NB4 (cell line): Measurements from ENCODE around the gene CDRT15.

Source experiments
- POLR2A ChIP-seq: IDR thresholded peaks from 2 replicates; pipeline ENCODE4 v1.6.1; 2011; ENCODE audit warnings: mild to moderate bottlenecking; ENCODE audit not compliant: insufficient read length; ENCODE audit errors: extremely low read depth
- TF ChIP-seq, protein P1 (sequence below): IDR thresholded peaks from one replicate; pipeline ENCODE4 v1.5.1; 2012; ENCODE audit warnings: low read depth, low read length

DNA sequence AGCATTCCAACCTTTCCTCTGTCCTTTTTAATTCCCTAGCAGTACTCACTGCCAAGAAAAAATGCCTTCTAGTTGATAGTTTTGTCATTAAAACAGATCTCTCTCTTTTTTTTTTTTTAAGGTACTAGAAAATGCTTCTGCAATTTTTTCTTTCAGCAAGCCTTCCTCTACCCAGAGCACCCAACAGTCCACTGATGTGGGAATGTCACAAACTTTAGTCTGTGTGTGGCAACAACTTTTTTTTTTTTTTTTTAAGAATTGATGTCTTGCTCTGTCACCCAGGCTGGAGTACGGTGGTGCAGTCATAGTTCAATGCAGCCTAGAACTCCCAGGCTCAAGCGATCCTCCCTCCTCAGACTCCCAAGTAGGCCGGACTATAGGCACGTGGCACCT lies 34.7 kb downstream of the CDRT15 start:
- TF ChIP-seq, protein P1, sequence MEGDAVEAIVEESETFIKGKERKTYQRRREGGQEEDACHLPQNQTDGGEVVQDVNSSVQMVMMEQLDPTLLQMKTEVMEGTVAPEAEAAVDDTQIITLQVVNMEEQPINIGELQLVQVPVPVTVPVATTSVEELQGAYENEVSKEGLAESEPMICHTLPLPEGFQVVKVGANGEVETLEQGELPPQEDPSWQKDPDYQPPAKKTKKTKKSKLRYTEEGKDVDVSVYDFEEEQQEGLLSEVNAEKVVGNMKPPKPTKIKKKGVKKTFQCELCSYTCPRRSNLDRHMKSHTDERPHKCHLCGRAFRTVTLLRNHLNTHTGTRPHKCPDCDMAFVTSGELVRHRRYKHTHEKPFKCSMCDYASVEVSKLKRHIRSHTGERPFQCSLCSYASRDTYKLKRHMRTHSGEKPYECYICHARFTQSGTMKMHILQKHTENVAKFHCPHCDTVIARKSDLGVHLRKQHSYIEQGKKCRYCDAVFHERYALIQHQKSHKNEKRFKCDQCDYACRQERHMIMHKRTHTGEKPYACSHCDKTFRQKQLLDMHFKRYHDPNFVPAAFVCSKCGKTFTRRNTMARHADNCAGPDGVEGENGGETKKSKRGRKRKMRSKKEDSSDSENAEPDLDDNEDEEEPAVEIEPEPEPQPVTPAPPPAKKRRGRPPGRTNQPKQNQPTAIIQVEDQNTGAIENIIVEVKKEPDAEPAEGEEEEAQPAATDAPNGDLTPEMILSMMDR = no peak
- no peak for TF ChIP-seq POLR2A
